ENCODE measurements around the gene GRID2IP.

GRID2IP gene

GRCh38 chr7:6559896-6560295 is 8.6 kb upstream of the GRID2IP start:
- DNase-seq: no peak

DNA sequence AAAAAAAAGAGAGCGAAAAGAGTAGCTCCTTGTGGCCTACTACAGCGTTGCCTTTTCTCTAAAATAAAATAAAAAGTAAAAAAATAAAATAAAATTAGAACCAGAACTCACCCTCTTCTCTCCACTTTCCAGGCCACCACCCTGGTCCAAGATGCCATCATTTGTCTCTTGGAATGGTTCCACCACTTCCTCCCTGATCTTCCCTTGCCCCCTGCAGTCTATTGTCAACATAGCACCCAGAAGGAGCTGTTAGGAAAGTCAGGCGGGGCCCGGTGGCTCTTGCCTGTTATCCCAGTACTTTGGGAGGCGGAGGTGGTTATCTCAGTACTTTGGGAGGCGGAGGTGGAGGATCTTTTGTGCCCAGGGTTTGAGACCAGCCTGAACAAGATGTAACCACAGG is 7.6 kb upstream of the GRID2IP start:
- DNase-seq: no peak

DNA sequence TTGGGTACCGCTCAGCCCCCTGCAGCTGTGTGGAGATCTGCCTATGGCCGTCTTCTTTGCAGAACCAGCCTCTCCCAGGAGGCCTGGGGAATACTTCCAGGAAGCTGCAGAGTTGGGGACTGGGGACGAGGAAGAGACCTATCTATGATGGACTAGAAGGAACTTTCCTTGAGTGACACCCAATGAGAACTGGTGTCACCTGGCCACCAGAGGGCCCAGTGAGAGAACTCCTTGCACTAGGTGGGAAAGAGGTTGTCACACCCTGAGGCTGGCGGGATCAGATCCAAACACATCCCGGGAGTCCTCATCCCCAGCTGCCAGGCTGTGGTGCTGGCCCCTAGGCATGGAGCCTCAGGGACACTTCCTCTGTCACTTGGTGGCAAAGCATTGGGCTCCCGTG is 4.9 kb upstream of the GRID2IP start:
- no peak for DNase-seq

DNA sequence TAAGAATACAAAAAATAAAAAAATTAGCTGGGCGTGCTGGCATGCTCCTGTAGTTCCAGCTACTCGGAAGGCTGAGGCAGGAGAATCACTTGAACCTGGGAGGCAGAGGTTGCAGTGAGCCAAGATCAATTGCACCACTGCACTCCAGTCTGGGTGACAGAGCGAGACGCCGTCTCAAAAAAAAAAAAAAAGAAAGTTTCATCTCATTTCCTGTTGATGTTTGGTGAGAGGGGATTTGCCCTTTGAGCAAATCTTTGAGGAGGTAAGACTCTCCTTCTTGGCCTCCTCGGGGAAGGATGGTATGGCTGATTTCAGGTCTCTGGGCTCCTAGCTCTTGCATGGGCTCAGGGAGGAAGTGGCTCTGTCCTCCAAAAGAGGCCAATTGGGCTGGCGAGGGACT is 3.6 kb upstream of the GRID2IP start:
- DNase-seq: no peak

DNA sequence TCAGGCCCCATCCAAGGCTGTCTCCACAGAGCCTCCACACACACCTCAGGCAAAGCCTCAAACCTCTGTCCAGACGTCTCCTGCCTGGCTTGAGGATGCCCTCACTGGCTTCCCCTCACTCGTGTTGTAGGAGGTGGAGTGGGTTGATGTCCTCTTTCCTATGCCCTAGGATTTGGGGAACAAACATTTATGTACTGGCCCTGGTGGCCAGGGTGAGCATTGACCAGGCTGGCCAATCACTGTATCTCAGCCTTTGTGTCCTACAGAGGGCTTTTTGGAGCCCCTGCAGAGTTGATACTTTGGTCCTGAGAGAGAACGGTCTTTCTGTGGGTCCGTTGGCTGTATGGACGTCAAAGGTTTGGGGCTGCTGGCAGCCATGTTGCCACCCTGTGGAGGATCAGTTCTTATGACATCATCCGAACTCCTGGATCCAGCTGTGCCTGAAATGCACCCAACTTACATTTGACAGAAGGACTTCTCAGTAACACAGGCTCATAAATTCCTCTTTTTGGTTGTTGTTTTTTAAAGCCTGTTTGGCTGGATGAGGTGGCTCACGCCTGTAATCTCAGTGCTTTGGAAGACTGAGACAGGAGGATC is 2.3 kb upstream of the GRID2IP start:
- DNase-seq: no peak

DNA sequence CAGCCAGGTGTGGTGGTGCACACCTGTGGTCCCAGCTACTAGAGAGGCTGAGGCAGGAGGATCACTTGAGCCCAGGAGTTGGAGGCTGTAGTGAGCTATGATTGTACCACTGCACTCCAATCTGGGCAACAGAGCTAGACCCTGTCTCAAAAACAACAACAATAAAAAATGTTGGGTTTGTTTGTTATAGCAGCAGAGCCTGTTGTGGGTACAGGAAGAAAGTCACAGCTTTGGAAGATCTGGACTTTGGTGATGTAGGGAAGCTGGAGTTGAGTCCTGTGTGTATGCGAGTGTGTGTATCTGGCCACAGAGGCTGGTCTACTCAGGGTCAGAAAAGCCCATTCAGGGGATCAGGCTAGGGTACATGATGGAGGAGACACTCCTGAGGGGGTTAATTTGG is 3.9 kb downstream of the GRID2IP start:
- DNase-seq: no peak

DNA sequence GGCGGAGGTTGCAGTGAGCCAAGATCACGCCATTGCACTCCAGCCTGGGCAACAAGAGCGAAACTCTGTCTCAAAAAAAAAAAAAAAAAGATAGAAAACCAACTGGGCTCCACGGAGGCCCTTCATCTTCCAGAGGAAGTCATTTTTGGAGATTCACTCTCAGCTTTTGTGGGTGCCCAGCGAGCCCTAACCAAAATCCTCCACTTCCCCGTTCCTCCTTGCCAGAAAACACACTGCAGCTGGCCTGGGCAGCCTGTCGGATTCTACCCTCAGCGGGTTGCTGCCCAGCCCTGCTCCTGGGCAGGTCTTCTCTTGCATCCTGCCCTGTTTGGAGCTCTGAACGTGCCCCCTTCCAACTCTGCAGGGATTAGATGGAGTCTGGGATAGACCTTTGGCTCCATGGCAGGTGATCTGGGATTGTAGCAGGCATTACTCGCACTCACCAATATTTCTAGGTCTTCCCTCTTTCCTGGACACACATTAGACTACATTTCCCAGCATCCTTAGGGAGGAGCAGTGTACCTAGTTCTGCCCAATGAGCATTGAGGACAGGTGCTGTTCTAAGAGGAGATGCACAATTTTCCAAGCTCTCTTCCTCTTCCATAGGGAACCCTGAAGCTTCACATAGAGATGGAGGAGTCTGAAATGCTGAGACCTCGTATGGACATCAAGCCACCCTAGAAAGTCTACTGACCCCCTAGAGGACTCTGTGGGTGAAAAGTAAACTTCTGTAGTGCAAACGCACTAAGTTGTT is 4.6 kb downstream of the GRID2IP start:
- no peak for DNase-seq

DNA sequence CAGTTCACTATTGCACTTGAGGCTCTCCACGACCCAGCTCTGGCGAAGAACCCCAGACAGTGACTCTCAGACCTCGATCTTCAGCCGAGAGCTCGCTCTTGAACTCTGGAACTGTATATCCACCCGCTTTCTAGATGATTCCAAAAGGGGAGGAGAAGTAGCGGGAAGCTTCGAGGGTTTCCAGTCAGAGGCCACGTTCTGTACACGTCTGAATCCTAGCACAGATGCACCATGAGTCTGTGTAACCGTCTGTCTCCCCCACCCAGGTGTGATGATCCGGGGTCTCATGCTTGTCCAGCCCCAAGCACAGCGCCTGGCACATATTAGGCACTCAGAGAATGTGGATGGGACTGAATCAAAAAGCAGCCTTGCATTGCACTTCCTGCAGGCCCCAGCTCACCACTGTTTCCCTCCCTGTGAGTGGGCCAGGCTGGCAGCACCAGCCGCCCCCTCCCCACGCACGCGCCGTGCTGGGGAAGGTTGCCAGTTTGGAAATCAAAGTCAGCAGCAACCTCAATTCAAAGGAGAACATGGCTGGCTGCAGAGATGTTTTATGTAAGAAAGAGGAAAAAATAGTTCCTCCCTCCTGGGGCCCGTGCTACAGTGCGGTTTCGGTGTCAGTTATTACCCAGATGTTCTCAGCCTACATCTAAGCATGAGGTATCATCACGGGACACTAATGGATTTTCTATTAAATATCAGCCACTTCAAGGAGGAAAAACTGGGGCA is 5.7 kb downstream of the GRID2IP start:
- DNase-seq: no peak

GRCh38 chr7:6542368-6542767 is 8.9 kb downstream of the GRID2IP start:
- no peak for DNase-seq

- DNase-seq: peak; percentile 62
Observed at GRCh38 chr7:6536262-6537260, 14.7 kb downstream of the GRID2IP start.

GRCh38 chr7:6533893-6534495 is 17.3 kb downstream of the GRID2IP start:
- DNase-seq: no peak

DNA sequence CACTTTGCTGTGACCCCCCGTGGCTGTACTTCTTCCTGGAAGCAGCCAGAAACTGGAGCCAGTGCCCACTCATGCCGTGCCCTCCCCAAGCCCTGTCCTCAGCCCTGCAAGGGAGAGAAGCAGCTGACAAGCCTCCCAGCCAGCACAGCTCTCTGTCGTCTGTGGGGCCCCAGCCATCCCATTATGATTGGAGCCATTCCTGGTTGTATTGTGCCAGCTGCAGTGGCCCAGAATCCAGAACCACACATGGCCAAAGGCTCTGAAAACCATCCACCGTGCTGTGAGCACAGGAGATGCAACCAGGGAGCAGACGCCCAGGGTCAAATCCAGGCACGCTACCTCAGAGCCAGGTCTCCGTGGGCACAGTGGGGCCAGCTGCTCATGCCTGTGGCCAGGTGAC is 18.7 kb downstream of the GRID2IP start:
- no peak for DNase-seq

- no peak for DNase-seq
Observed at GRCh38 chr7:6531492-6532279, 19.6 kb downstream of the GRID2IP start.

DNA sequence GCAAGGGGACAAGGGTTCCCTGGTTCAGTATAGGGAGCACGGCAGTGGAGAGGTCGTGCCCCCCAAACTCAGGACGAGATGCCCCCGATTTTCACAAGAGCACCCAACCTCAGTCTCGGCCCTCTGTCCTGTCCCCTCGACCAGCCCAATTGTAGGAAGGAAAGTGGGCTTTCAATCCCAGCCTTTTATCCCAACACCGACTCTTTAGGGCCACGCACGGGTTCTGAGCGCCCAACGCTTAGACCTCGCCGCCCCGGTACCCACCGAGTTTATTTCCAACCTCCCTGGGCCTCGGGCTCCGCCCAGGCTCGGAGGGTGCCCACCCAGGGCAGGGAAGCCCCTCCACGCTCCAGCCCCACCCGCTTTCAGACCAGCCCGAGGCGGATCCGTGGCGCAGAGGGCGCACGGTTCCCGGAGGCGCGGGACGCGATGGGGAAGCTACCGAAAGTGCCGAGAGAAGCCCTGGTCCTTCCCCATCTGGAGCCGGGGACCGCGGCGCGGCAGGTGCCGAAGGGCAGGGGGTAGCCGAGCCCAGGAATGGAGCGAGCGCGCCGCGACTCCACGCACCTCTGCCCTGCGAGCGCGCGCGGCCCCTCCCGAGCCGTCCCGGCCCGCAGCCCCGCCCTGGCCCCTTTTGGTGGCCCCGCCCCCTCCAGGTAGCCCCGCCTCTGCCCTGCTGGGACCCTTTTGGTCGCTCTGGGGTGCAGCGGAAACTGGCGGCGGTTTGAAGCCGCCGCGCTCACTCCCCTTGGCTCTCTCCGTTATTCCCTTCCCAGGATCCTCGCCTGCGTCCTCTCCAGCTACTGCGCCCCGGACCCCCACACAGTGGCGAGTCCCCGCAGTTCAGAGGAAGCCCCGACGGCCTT is 20.4 kb downstream of the GRID2IP start:
- DNase-seq: no peak

- no peak for DNase-seq
Observed at GRCh38 chr7:6529643-6530042, 21.6 kb downstream of the GRID2IP start.

- no peak for DNase-seq
Observed at GRCh38 chr7:6528401-6529130, 22.7 kb downstream of the GRID2IP start.

DNA sequence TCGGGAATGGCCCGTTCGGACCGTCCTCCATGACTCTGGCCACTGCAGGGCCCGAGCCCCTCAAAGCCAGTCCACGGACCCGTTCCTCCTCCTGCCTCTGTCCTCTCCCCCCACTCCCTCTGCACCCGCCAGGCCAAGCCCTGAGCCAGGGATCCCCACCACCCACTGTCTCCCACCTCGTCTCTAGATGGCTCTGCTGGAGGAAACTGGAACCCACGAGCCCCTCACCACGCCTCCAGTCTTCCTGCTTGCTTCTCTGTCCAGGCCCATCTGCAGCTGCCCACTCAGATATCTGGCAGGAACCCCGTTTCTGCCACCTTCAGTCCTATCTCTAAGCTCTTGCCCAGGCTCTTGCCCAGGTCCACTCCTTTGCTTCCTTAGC is 24.3 kb downstream of the GRID2IP start:
- no peak for DNase-seq

GRCh38 chr7:6520163-6520981 is 30.9 kb downstream of the GRID2IP start:
- no peak for DNase-seq

DNA sequence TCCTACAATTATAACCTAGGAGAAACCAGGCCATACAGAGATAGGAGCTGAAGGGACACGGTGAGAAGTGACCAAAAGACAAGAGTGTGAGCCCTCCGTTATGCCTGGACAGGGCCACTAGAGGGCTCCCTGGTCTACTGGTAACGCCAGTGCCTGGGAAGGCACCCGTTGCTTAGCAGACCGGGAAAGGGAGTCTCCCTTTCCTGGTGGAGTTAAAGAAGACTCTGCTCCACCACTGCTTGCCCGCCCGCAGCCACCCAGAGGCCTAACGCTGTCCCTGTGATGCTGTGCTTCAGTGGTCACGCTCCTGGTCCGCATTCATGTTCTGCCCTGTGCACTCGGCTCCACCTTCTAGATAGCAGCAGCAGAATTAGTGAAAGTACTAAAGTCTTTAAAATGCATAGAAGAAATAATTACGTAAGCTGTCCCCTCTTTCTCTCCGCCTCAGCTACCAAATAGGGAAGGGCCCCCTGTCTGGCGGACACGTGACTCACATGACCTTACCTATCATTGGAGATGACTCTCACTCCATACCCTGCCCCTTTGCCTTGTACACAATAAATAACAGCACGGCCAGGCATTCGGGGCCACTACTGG is 34.8 kb downstream of the GRID2IP start:
- DNase-seq: peak; percentile 46
